Measurements from ENCODE around the gene S100A8. TPM values are rescaled to one million over a fixed set of nuclear protein-coding genes. Genes with fewer than 3 reads are reported as not detected.

S100A8 gene
- polyA plus RNA-seq, 3 donors, result 4,193 to 30,135 (median 27,689) TPM

GRCh38 chr1:153387001-153387400 lies 3.9 kb downstream of the S100A8 start:
- no peak for DNase-seq
- Histone ChIP-seq H3K27me3 (ENCODE audit: control insufficient read depth in 2 of 2, insufficient read depth in 2 of 2, low read length in 2 of 2) (no peaks in the 10 kb centered on the region), H3K9me3 (replicated peaks in 1 of 2; ENCODE audit: control insufficient read depth in 1 of 2, insufficient read depth in 1 of 2, low read length in 2 of 2) (no peaks in the 10 kb centered on the region), H3K79me2 (ENCODE audit: insufficient read depth, low read length) (peaks cover 48% of the 10 kb centered on the region), H4K20me1 (ENCODE audit: insufficient read depth, low read length) (peaks cover 10% of the 10 kb centered on the region), H3K4me2 (replicated peaks; ENCODE audit: extremely low read depth, low read length, poor library complexity, severe bottlenecking) (peak overlapping the region; percentile 64), H2AFZ (ENCODE audit: insufficient read depth, low read depth, low read length, poor library complexity, severe bottlenecking) (no peak overlapping the region), H3K9ac (ENCODE audit: insufficient read depth, low read length, poor library complexity, severe bottlenecking) (no peak overlapping the region), H3K36me3 (replicated peaks in 1 of 2; ENCODE audit: control insufficient read depth in 1 of 2, insufficient read depth in 2 of 2, low read length in 2 of 2) (no peaks in the 10 kb centered on the region), H3K4me1 (ENCODE audit: control insufficient read depth in 1 of 2, insufficient read depth in 2 of 2, low read length in 2 of 2) (peaks cover 71 to 85% of the 10 kb centered on the region in 2 donors), H3K27ac (ENCODE audit: low read depth in 1 of 2, low read length in 2 of 2) (peak overlapping the region; percentile 69 to 88), H3K4me3 (replicated peaks in 1 of 3; ENCODE audit: low read depth in 2 of 3, low read length in 3 of 3) (peak overlapping the region in 1 of 3 experiments; percentile 52)
- H3K4me3 Mint-ChIP-seq, result peak overlapping the region; percentile 58 to 83
- H3K27me3 Mint-ChIP-seq (ENCODE audit: low read depth in 3 of 3), result no peaks in the 10 kb centered on the region
- H3K27ac Mint-ChIP-seq, result peak overlapping the region; percentile 97 to 99 (median 99)
- no peak for TF ChIP-seq CTCF (IDR thresholded peaks at IDR 0.05)
- H3K4me1 Mint-ChIP-seq, result peaks cover 85% of the 10 kb centered on the region
- H3K36me3 Mint-ChIP-seq, result peaks cover 7 to 20% of the 10 kb centered on the region in 2 donors
- H3K9me3 Mint-ChIP-seq, result peaks cover 8 to 14% (median 9%) of the 10 kb centered on the region in 7 donors
- 71% methylated on average over 1 of the region's 4 CpGs for WGBS (ENCODE audit: insufficient coverage)
- intact Hi-C loops (cut with micrococcal nuclease), result no loop called here

GRCh38 chr1:153386500-153386901 lies 4.4 kb downstream of the S100A8 start:
- H3K36me3 Mint-ChIP-seq, result peaks cover 11 to 25% of the 10 kb centered on the region in 2 donors
- no peak overlapping the region for H3K9ac ChIP-seq (ENCODE audit: insufficient read depth, low read length, poor library complexity, severe bottlenecking)
- peak; percentile 88 to 95 (median 94) for DNase-seq
- H3K36me3 ChIP-seq (replicated peaks in 1 of 2; ENCODE audit: control insufficient read depth in 1 of 2, insufficient read depth in 2 of 2, low read length in 2 of 2), result no peaks in the 10 kb centered on the region
- peak overlapping the region; percentile 69 to 88 for H3K27ac ChIP-seq (ENCODE audit: low read depth in 1 of 2, low read length in 2 of 2)
- H3K27ac Mint-ChIP-seq, result peak overlapping the region; percentile 97 to 99 (median 99)
- intact Hi-C loops (cut with micrococcal nuclease), result no loop called here
- H3K9me3 ChIP-seq (replicated peaks in 1 of 2; ENCODE audit: control insufficient read depth in 1 of 2, insufficient read depth in 1 of 2, low read length in 2 of 2), result no peaks in the 10 kb centered on the region
- H3K4me1 ChIP-seq (ENCODE audit: control insufficient read depth in 1 of 2, insufficient read depth in 2 of 2, low read length in 2 of 2), result peaks cover 66 to 80% of the 10 kb centered on the region in 2 donors
- H2AFZ ChIP-seq (ENCODE audit: insufficient read depth, low read depth, low read length, poor library complexity, severe bottlenecking), result no peak overlapping the region
- H3K27me3 Mint-ChIP-seq (ENCODE audit: low read depth in 3 of 3), result no peaks in the 10 kb centered on the region
- H3K4me1 Mint-ChIP-seq, result peaks cover 80% of the 10 kb centered on the region
- H4K20me1 ChIP-seq (ENCODE audit: insufficient read depth, low read length), result peaks cover 10% of the 10 kb centered on the region
- H3K4me3 Mint-ChIP-seq, result peak overlapping the region; percentile 58 to 83
- peaks cover 43% of the 10 kb centered on the region for H3K79me2 ChIP-seq (ENCODE audit: insufficient read depth, low read length)
- 0% methylated on average over 3 of the region's 5 CpGs for WGBS (ENCODE audit: insufficient coverage)
- H3K4me3 ChIP-seq (replicated peaks in 1 of 3; ENCODE audit: low read depth in 2 of 3, low read length in 3 of 3), result peak overlapping the region in 1 of 3 experiments; percentile 52
- no peak for TF ChIP-seq CTCF (IDR thresholded peaks at IDR 0.05)
- peaks cover 13 to 19% (median 14%) of the 10 kb centered on the region in 7 donors for H3K9me3 Mint-ChIP-seq
- H3K4me2 ChIP-seq (replicated peaks; ENCODE audit: extremely low read depth, low read length, poor library complexity, severe bottlenecking), result peak overlapping the region; percentile 64
- H3K27me3 ChIP-seq (ENCODE audit: control insufficient read depth in 2 of 2, insufficient read depth in 2 of 2, low read length in 2 of 2), result no peaks in the 10 kb centered on the region

All from CD14-positive monocyte (primary cell).